Measurements from ENCODE around the gene MMP10.
"Not testable (repeated sequence)": the region's sequence is repeated elsewhere in the genome, so short reads cannot be mapped to it uniquely, and the experiment has no call there.

MMP10 gene

GRCh38 chr11:102761646-102762238 lies 18.7 kb downstream of the MMP10 start:
- peak; percentile 47 for DNase-seq (ENCODE audit: low read depth, low spot score)
- no peak for TF ChIP-seq CTCF (IDR thresholded peaks at IDR 0.05; ENCODE audit: low read depth, low read length)
- in situ Hi-C loops (cut with HindIII; ENCODE audit: low sequenced_read_pairs): no loop called here
- no peak overlapping the region for H3K4me3 ChIP-seq (ENCODE audit: low read depth, low read length)

GRCh38 chr11:102760344-102761035 lies 19.9 kb downstream of the MMP10 start:
- H3K4me3 ChIP-seq (ENCODE audit: low read depth, low read length): no peak overlapping the region
- peak; percentile 94 for DNase-seq (ENCODE audit: low read depth, low spot score)
- no peak for TF ChIP-seq CTCF (IDR thresholded peaks at IDR 0.05; ENCODE audit: low read depth, low read length)
- in situ Hi-C loops (cut with HindIII; ENCODE audit: low sequenced_read_pairs): no loop called here

- TF ChIP-seq CTCF (IDR thresholded peaks at IDR 0.05; ENCODE audit: low read depth, low read length): no peak
- in situ Hi-C loops (cut with HindIII; ENCODE audit: low sequenced_read_pairs): no loop called here
- no peak overlapping the region for H3K4me3 ChIP-seq (ENCODE audit: low read depth, low read length)
- DNase-seq (ENCODE audit: low read depth, low spot score): peak; percentile 24
Observed at GRCh38 chr11:102757823-102758549, 22.4 kb downstream of the MMP10 start.

GRCh38 chr11:102753267-102753666 lies 27.2 kb downstream of the MMP10 start:
- no peak for DNase-seq (ENCODE audit: low read depth, low spot score)
- TF ChIP-seq CTCF (IDR thresholded peaks at IDR 0.05; ENCODE audit: low read depth, low read length): no peak
- no peak overlapping the region for H3K4me3 ChIP-seq (ENCODE audit: low read depth, low read length)
- in situ Hi-C loops (cut with HindIII; ENCODE audit: low sequenced_read_pairs): no loop called here

GRCh38 chr11:102751673-102752072 lies 28.8 kb downstream of the MMP10 start:
- no peak overlapping the region for H3K4me3 ChIP-seq (ENCODE audit: low read depth, low read length)
- no peak for DNase-seq (ENCODE audit: low read depth, low spot score)
- in situ Hi-C loops (cut with HindIII; ENCODE audit: low sequenced_read_pairs): no loop called here
- no peak for TF ChIP-seq CTCF (IDR thresholded peaks at IDR 0.05; ENCODE audit: low read depth, low read length)

GRCh38 chr11:102749101-102749722 lies 31.2 kb downstream of the MMP10 start:
- DNase-seq (ENCODE audit: low read depth, low spot score): no peak
- no peak overlapping the region for H3K4me3 ChIP-seq (ENCODE audit: low read depth, low read length)
- TF ChIP-seq CTCF (IDR thresholded peaks at IDR 0.05; ENCODE audit: low read depth, low read length): no peak
- in situ Hi-C loops (cut with HindIII; ENCODE audit: low sequenced_read_pairs): no loop called here

GRCh38 chr11:102746746-102747578 lies 33.5 kb downstream of the MMP10 start:
- not testable (repeated sequence) for H3K4me3 ChIP-seq (ENCODE audit: low read depth, low read length)

More at GRCh38 chr11:102746746-102747578, 33.5 kb downstream of the MMP10 start:
- in situ Hi-C loops (cut with HindIII; ENCODE audit: low sequenced_read_pairs); DNase-seq (ENCODE audit: low read depth, low spot score): not testable (repeated sequence)
